ENCODE results near the gene MS4A6E.
"Not testable (repeated sequence)": the region's sequence is repeated elsewhere in the genome, so short reads cannot be mapped to it uniquely, and the experiment has no call there.

Gene MS4A6E

DNA sequence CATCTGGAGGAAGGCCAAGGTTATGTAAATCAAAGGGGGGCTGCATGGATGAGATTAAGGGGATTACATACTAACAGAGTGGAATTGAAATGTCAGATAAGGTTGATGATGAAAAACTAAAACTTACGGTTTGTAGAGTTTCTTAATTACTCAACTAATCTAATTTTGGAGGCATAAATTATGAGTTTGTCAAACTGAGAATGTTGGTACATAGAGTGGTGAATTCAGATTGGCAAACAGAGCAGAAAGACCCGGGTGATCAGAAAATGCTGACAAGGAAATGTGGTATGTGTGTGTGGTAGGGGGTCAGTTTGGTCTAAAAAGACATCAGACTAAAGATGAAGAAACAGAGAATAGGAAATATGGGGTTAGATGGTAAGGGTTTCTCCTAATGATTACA, 11.0 kb downstream of the MS4A6E start:
- DNase-seq: no peak

DNA sequence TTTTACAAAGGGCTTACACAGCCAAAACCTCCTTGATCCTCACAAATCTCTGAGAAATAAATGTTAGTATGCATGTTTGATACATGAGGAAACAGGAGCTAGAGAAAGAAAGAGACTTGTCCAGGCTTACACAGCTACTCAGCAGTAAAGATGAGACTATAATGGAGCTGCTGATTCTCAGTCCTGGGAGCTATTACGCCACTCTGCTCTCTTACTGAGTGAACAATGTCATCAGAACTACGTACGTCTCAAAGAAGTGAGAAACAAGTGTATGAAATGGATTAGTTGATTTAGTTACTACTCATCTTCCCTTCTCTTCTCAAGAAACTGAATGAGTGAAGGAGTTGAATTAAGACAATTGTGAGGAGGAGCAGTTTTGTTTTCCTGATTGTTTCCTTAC, 12.3 kb downstream of the MS4A6E start:
- DNase-seq: no peak

DNA sequence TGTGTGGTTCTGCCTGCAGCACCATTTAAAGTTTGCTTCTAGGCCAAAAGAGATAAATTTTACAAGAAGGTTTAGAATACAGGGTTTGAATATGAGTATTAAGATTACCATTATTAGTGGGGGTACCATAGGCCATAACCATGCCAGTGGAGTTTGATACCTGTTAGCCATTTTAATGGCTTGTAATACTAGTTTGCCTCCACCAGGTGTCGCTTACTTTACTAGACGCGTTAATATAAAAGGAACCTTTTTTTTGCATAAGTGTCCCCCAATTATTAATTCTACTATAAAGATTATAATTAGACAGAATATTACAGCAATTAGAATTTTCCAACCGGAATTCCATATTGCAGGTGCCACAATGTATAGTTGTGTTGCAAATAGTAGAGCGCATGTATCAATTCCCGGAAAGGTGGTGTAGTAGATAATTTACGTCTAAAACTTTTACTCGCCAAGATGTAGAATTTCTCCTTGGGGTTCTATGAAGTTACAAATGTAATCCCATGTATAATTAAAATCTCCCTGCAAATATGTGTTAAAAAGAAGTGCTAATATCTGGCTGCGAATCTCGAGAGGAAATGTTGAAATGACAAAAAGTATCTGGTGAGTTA, 16.1 kb downstream of the MS4A6E start:
- DNase-seq: peak; percentile 51

GRCh38 chr11:60344146-60344545, 17.1 kb downstream of the MS4A6E start:
- DNase-seq: no peak

- DNase-seq: peak; percentile 67
Observed at GRCh38 chr11:60345489-60345888, 18.4 kb downstream of the MS4A6E start.

DNA sequence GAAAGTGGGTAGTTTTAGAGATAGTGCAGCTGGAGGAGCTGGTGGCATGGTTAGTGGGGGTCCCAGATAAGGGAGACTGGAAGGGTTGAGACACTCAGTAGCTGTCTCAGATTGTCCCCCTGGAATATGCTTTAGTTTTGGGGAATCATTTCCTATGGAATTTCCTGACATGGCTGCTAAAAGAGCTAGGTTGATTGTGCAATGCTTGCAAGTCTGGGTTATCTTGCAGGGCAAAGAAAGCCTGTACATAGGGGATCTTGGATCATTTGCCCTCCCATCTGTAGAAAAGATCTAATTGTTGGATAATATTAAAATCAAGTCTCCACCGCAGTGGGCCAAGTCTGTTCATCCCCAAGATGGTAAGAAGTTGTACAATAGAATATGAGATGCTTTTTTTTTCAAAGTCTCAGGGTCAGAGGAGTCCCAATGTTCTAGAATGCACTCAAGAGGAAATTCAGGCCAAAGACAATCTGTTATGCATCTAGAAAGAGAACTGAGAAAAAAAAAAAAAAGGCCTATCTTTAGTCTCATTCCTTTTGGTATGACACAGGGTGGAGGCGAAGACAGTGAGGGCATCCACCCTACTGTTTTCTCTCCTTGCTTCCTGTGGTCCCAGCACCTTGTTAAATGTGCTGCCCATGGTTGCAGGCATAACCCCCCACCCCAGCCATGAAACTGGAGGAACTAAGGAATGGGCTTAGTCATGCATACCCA, 20.2 kb downstream of the MS4A6E start:
- DNase-seq: no peak

- peak; percentile 9 for DNase-seq
Observed at GRCh38 chr11:60348116-60348515, 21.1 kb downstream of the MS4A6E start.

DNA sequence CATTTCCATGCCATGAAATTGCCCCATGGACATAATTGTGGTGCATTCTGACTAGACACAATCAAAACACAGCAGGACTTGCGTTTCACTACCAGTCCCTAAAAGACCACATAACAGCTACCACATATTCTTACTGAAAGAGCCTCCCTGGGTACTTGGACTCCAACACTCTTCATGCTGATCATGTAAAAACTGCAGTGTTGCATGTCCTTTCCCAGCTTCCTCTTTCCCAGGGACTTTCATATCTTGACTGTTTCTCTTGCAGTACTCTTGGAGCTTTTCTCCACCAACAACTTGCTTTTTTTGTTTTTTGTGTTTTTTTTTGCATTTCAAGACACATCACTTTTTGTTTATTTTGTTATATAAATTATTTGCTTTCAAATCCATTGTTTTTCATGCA, 22.9 kb downstream of the MS4A6E start:
- DNase-seq: peak; percentile 28

- DNase-seq: no peak
Observed at GRCh38 chr11:60357771-60358170, 30.7 kb downstream of the MS4A6E start.

DNA sequence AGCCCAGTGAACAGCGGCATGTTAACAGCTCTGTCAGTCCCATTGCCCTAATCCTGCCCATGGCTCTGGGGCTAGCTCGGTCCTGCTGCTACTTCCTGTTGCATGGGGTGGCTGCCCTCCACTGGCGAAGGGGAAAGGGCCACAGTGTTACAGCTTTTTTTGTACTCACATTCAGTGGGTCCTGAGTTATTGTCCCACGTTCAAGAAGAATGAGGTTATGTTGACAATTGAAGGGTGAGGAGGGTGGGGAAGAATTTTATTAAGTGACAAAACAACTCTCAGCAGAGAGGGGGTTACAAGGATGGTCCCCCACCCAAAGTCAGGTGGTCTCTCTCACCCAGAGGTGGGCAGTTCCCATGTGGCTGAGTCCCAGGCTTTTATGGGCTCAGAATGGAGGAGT, 33.6 kb downstream of the MS4A6E start:
- DNase-seq: no peak

GRCh38 chr11:60362241-60362640, 35.2 kb downstream of the MS4A6E start:
- no peak for DNase-seq

DNA sequence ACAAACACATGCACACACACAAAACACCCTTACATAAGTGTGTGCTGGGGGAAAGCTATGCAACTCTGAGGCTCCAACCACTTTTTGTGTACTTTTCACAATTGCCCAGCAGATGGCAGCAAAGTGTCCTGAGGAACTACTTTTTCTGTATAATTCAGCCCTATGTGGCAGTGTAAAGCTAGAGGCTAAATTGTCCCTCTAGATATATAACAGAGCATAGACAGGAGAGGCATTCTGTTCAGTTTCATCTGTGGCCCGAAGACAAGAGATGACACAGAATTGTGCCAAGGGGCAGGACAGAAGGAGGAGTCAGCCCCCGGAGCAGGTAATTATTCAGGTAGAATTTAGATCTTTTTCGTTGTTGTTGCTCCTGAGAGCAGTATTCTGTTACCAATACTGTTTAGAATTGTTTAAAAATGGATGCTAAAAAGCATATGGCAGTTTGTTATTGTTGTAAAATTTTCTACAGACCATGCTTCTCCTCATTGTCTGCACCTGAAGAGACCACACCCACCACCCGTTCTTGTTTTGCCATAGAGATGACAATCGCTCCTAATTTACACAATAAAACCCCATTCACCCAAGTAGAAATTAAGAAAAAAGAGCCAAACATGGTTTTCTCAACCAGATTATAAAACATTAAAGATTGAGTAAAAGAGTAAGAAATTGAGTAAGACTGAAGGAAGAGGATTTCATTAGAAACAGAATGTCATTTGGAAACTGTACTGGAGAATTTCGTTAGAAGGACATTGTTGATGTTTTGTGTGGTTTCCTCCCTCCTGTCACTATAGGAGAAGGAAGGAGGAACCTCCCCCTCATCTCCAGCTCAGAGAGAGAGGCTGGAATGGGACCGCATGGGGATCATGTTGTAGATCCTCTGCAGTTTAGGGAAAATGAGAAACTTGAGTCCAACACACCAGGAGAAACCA, 36.8 kb downstream of the MS4A6E start:
- peak; percentile 84 for DNase-seq

DNA sequence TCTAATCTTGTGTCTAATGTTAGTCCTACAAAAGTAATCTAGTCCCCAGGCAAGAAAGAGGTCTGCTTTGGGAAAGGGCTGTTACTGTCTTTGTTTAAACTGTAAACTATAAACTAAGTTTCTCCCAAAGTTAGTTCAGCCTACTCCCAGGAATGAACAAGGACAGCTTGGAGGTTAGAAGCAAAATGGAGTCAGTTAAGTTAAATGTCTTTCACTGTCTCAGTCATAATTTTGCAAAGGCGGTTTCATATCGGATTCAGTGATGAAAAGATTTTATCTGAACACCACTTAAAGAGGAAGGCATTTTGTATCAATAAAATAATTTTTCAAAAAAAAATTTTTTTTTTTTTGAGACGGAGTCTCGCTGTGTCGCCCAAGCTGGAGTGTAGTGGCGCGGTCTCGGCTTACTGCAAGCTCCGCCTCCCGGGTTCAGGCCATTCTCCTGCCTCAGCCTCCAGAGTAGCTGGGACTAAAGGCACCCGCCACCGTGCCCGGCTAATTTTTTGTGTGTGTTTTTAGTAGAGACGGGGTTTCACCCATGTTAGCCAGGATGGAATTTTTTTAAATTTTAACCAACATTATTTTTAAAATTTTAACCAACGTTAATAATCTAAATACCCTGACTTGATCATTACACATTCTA, 39.3 kb downstream of the MS4A6E start:
- DNase-seq: not testable (repeated sequence)

- DNase-seq: no peak
Observed at GRCh38 chr11:60367009-60367408, 40.0 kb downstream of the MS4A6E start.

GRCh38 chr11:60367896-60368295, 40.8 kb downstream of the MS4A6E start:
- no peak for DNase-seq

DNA sequence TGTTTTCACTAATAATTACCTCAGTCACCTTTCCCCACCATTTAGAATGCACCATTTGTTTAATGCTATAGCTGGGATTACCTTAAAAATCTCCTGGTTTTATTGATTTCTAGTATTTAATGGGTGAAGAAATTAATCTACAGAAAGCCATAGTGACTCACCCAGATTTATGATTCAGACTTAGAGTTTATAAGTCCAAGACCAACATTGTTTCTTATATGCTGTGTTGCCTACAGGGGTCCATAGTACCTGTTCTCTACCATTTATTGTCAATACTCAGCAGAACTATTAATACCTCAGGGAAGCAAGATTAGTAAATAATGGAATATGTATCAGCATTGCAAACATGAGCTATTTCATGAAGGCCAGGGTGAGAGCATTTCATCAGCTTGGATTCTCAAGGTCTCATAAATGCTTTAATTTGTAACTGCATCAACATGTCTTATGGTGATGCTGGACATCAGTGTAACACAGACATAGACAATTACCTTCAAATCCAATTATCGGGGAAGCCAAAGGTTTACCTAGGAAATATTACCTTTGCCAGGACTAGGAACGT, 43.3 kb downstream of the MS4A6E start:
- no peak for DNase-seq

- no peak for DNase-seq
Observed at GRCh38 chr11:60370811-60371298, 43.8 kb downstream of the MS4A6E start.

GRCh38 chr11:60371386-60371785, 44.3 kb downstream of the MS4A6E start:
- DNase-seq: no peak

DNA sequence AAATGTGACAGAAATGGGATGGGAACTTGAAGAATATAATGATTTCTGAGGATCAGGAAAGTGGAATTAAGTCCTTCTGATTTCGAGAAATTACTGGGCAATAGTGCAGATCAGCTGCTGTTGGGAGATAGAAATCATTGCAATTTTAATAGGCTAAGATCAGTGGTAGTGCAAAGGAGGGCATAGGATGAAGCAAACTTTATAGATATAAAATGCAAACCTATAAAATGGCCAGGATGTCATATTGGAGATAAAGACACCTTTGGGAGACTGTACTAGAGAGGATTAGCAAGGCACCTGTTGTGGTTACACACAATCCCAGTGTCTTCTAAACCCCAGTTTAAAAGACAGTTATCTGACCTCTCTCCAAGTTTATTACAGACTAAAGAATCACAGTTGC, 44.8 kb downstream of the MS4A6E start:
- DNase-seq: no peak

DNA sequence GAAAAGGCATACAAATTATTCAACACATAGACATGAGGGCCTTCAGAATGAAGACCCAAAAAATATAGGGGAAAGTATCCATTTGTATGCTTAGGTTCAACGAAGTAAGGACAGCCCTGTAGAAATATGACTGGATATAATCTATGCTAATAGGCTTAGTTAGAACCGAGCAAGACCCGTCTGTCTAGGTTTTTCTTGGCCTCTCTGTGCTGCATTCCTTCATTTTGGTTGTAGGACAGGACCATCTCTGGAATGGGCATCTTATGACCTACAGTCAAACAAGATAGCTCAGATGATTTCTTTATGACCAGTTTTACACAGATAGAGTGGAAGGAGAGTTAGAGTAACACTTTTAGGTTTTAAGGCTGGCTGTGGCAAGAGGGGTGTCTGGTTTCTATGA, 45.7 kb downstream of the MS4A6E start:
- DNase-seq: no peak

- no peak for DNase-seq
Observed at GRCh38 chr11:60375316-60375715, 48.3 kb downstream of the MS4A6E start.

DNA sequence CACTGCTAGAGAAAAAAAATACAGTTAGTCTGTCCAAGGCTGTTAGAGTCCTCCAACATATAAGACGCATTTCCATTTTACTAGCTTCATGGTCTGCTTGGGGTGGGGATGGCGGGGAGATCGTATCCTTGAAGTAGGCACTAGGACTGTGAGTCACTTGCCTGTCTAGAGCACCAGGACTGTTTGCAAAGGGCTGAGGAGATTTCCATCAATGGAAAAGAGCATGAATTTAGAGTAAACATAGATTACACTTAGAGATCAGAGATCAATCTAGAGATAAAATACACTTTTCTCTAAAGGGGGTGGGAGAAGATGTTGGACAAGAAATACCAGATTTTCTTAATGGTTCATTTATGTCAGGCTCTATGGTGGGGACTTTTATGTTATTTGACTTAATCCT, 49.5 kb downstream of the MS4A6E start:
- DNase-seq: no peak

All from OCI-M1 (cell line).